ENCODE measurements around the gene NRDC.

Gene NRDC

GRCh38 chr1:51878616-51879336 lies at the start of gene NRDC:
Gene NRDC, minus strand, starts transcription at chr1:51878727. Its CDS starts 112 bp downstream, at chr1:51878615.
- in situ Hi-C loops (cut with HindIII; ENCODE audit: low sequenced_read_pairs): no loop called here

- in situ Hi-C loops (cut with HindIII; ENCODE audit: low sequenced_read_pairs): loop anchor here (5.0 kb wide), 1 partner anchor 55 kb away; no protein-coding TSS in a partner anchor
Measured at GRCh38 chr1:51927029-51927428, 48.5 kb upstream of the NRDC start.

GRCh38 chr1:51926171-51926812 lies 47.8 kb upstream of the NRDC start:
- in situ Hi-C loops (cut with HindIII; ENCODE audit: low sequenced_read_pairs): loop anchor here (5.0 kb wide), 1 partner anchor 54 kb away; no protein-coding TSS in a partner anchor

GRCh38 chr1:51924455-51924854 lies 45.9 kb upstream of the NRDC start:
- in situ Hi-C loops (cut with HindIII; ENCODE audit: low sequenced_read_pairs): no loop called here

GRCh38 chr1:51922040-51922439 lies 43.5 kb upstream of the NRDC start:
- in situ Hi-C loops (cut with HindIII; ENCODE audit: low sequenced_read_pairs): no loop called here

GRCh38 chr1:51920130-51920529 lies 41.6 kb upstream of the NRDC start:
- in situ Hi-C loops (cut with HindIII; ENCODE audit: low sequenced_read_pairs): no loop called here

GRCh38 chr1:51919684-51920083 lies 41.2 kb upstream of the NRDC start:
- in situ Hi-C loops (cut with HindIII; ENCODE audit: low sequenced_read_pairs): no loop called here

- in situ Hi-C loops (cut with HindIII; ENCODE audit: low sequenced_read_pairs): no loop called here
Measured at GRCh38 chr1:51916587-51917405, 38.3 kb upstream of the NRDC start.

- in situ Hi-C loops (cut with HindIII; ENCODE audit: low sequenced_read_pairs): no loop called here
Measured at GRCh38 chr1:51915951-51916350, 37.4 kb upstream of the NRDC start.

- in situ Hi-C loops (cut with HindIII; ENCODE audit: low sequenced_read_pairs): loop anchor here (5.0 kb wide), 2 partner anchors 34 to 74 kb away; no protein-coding TSS in a partner anchor
Measured at GRCh38 chr1:51912881-51913280, 34.4 kb upstream of the NRDC start.

- in situ Hi-C loops (cut with HindIII; ENCODE audit: low sequenced_read_pairs): loop anchor here (5.0 kb wide), 2 partner anchors 37 to 77 kb away; no protein-coding TSS in a partner anchor
Measured at GRCh38 chr1:51910221-51911000, 31.9 kb upstream of the NRDC start.

GRCh38 chr1:51908499-51908898 lies 30.0 kb upstream of the NRDC start:
- in situ Hi-C loops (cut with HindIII; ENCODE audit: low sequenced_read_pairs): no loop called here

GRCh38 chr1:51907079-51907702 lies 28.7 kb upstream of the NRDC start:
- in situ Hi-C loops (cut with HindIII; ENCODE audit: low sequenced_read_pairs): no loop called here

- in situ Hi-C loops (cut with HindIII; ENCODE audit: low sequenced_read_pairs): no loop called here
Measured at GRCh38 chr1:51906306-51907078, 28.0 kb upstream of the NRDC start.

- in situ Hi-C loops (cut with HindIII; ENCODE audit: low sequenced_read_pairs): no loop called here
Measured at GRCh38 chr1:51902456-51902855, 23.9 kb upstream of the NRDC start.

- in situ Hi-C loops (cut with HindIII; ENCODE audit: low sequenced_read_pairs): no loop called here
Measured at GRCh38 chr1:51901151-51901550, 22.6 kb upstream of the NRDC start.

- in situ Hi-C loops (cut with HindIII; ENCODE audit: low sequenced_read_pairs): no loop called here
Measured at GRCh38 chr1:51899022-51899421, 20.5 kb upstream of the NRDC start.

- in situ Hi-C loops (cut with HindIII; ENCODE audit: low sequenced_read_pairs): no loop called here
Measured at GRCh38 chr1:51898090-51898734, 19.7 kb upstream of the NRDC start.

- in situ Hi-C loops (cut with HindIII; ENCODE audit: low sequenced_read_pairs): no loop called here
Measured at GRCh38 chr1:51897699-51898031, 19.1 kb upstream of the NRDC start.

All from endothelial cell of hepatic sinusoid (primary cell).